PFSK-1 (cell line): ENCODE results near the gene OSTF1.

Experiments used
- POLR2AphosphoS5 ChIP-seq: IDR thresholded peaks from 2 replicates; pipeline ENCODE4 v1.6.1; 2012; ENCODE audit warnings: low read depth, mild to moderate bottlenecking, control low read depth, low read length, moderate library complexity
- REST ChIP-seq, 2 experiments: IDR thresholded peaks; 2 replicates each; pipeline versions ENCODE4 v1.6.1 to v1.8.0; 2011 to 2012; ENCODE audit warnings: low read depth in 2 of 2, low read length in 2 of 2, control low read depth in 1 of 2, inconsistent platforms in 1 of 2, mild to moderate bottlenecking in 1 of 2, moderate library complexity in 1 of 2; ENCODE audit not compliant: insufficient read depth in 1 of 2
- TAF1 ChIP-seq: IDR thresholded peaks from 2 replicates; pipeline ENCODE4 v1.6.1; 2012; ENCODE audit warnings: low read length, control low read depth, borderline replicate concordance; ENCODE audit not compliant: insufficient read depth

GRCh38 chr9:75150512-75150911, 62.2 kb downstream of the OSTF1 start:
- no peak for TF ChIP-seq POLR2AphosphoS5
- no peak for TF ChIP-seq REST (IDR thresholded peaks at IDR 0.05; ENCODE audit: insufficient read depth in 1 of 2, low read depth in 2 of 2, low read length in 2 of 2)
- TF ChIP-seq TAF1, result no peak
